Memory B cell (primary cell): ENCODE results near the gene ALKBH2.
"Not testable (repeated sequence)": the region's sequence is repeated elsewhere in the genome, so short reads cannot be mapped to it uniquely, and the experiment has no call there.

ENCODE experiments used
- ATAC-seq: fragments of 150-1000 bp; cut with Tn5 transposase; 2 replicates; pipeline ENCODE4 v1.10.0; 2021; ENCODE audit warnings: low read depth, mild to moderate bottlenecking, moderate library complexity
- DNase-seq, 2 donors: peaks; one replicate each; pipeline ENCODE4 v3.0.0; 2022; ENCODE audit warnings: low spot score in 2 of 2
- H3K27ac Mint-ChIP-seq: one replicate; pipeline ENCODE4 v1.8.0; 2022; ENCODE audit warnings: mild to moderate bottlenecking, moderate library complexity, mixed read lengths
- H3K27me3 Mint-ChIP-seq: one replicate; pipeline ENCODE4 v1.8.0; 2022; ENCODE audit warnings: mixed read lengths
- H3K36me3 Mint-ChIP-seq: one replicate; pipeline ENCODE4 v1.8.0; 2022; ENCODE audit warnings: mild to moderate bottlenecking, mixed read lengths
- H3K4me1 Mint-ChIP-seq: one replicate; pipeline ENCODE4 v1.8.0; 2022; ENCODE audit warnings: mixed read lengths
- H3K4me3 Mint-ChIP-seq: one replicate; pipeline ENCODE4 v1.8.0; 2022; ENCODE audit warnings: mild to moderate bottlenecking, moderate library complexity, mixed read lengths
- H3K9me3 Mint-ChIP-seq: one replicate; pipeline ENCODE4 v1.8.0; 2022; ENCODE audit warnings: mixed read lengths

Gene ALKBH2

GRCh38 chr12:109048706-109049105 is 44.6 kb downstream of the ALKBH2 start:
- not testable (repeated sequence) for H3K36me3 Mint-ChIP-seq, H3K9me3 Mint-ChIP-seq, H3K4me3 Mint-ChIP-seq, DNase-seq, ATAC-seq, H3K27ac Mint-ChIP-seq, H3K27me3 Mint-ChIP-seq
- peaks cover 12% of the 10 kb centered on the region for H3K4me1 Mint-ChIP-seq

- no peak for ATAC-seq
- peaks cover 3% of the 10 kb centered on the region for H3K36me3 Mint-ChIP-seq
- H3K27ac Mint-ChIP-seq, result no peak overlapping the region
- peaks cover 4% of the 10 kb centered on the region for H3K27me3 Mint-ChIP-seq
- no peak for DNase-seq
- no peaks in the 10 kb centered on the region for H3K9me3 Mint-ChIP-seq
- no peak overlapping the region for H3K4me3 Mint-ChIP-seq
- H3K4me1 Mint-ChIP-seq, result peaks cover 3% of the 10 kb centered on the region
Observed at GRCh38 chr12:109047081-109047805, 46.0 kb downstream of the ALKBH2 start.

- DNase-seq (no peak), ATAC-seq (no peak)
- Mint-ChIP-seq H3K4me3 (no peak overlapping the region), H3K4me1 (no peaks in the 10 kb centered on the region), H3K36me3 (peaks cover 2% of the 10 kb centered on the region), H3K27me3 (peaks cover 4% of the 10 kb centered on the region), H3K9me3 (no peaks in the 10 kb centered on the region), H3K27ac (no peak overlapping the region)
Observed at GRCh38 chr12:109044241-109044640, 49.0 kb downstream of the ALKBH2 start.
